ENCODE data around the gene ENPP6.
"Not testable (repeated sequence)": the region's sequence is repeated elsewhere in the genome, so short reads cannot be mapped to it uniquely, and the experiment has no call there.

Gene ENPP6

GRCh38 chr4:184232975-184233374 is 15.3 kb upstream of the ENPP6 start:
- Histone ChIP-seq H3K9me3 (ENCODE audit: control insufficient read depth, low read depth, low read length) (no peaks in the 10 kb centered on the region), H3K36me3 (ENCODE audit: control insufficient read depth, low read depth, low read length) (no peaks in the 10 kb centered on the region), H3K9ac (ENCODE audit: low read length) (no peak overlapping the region), H3K27me3 (ENCODE audit: control insufficient read depth, insufficient read depth, low read length) (no peaks in the 10 kb centered on the region), H3K4me3 (ENCODE audit: low read length) (no peak overlapping the region), H3K27ac (ENCODE audit: low read length) (no peak overlapping the region), H3K4me1 (ENCODE audit: control insufficient read depth, low read depth, low read length) (no peaks in the 10 kb centered on the region)

GRCh38 chr4:184232202-184232601 is 14.5 kb upstream of the ENPP6 start:
- H3K27me3 ChIP-seq (ENCODE audit: control insufficient read depth, insufficient read depth, low read length), result no peaks in the 10 kb centered on the region
- no peak overlapping the region for H3K27ac ChIP-seq (ENCODE audit: low read length)
- H3K36me3 ChIP-seq (ENCODE audit: control insufficient read depth, low read depth, low read length), result no peaks in the 10 kb centered on the region
- no peak overlapping the region for H3K9ac ChIP-seq (ENCODE audit: low read length)
- no peak overlapping the region for H3K4me3 ChIP-seq (ENCODE audit: low read length)
- H3K4me1 ChIP-seq (ENCODE audit: control insufficient read depth, low read depth, low read length), result no peaks in the 10 kb centered on the region
- no peaks in the 10 kb centered on the region for H3K9me3 ChIP-seq (ENCODE audit: control insufficient read depth, low read depth, low read length)

- Histone ChIP-seq H3K36me3 (ENCODE audit: control insufficient read depth, low read depth, low read length) (no peaks in the 10 kb centered on the region), H3K4me3 (ENCODE audit: low read length) (no peak overlapping the region), H3K9ac (ENCODE audit: low read length) (no peak overlapping the region), H3K4me1 (ENCODE audit: control insufficient read depth, low read depth, low read length) (no peaks in the 10 kb centered on the region), H3K9me3 (ENCODE audit: control insufficient read depth, low read depth, low read length) (no peaks in the 10 kb centered on the region), H3K27me3 (ENCODE audit: control insufficient read depth, insufficient read depth, low read length) (no peaks in the 10 kb centered on the region), H3K27ac (ENCODE audit: low read length) (no peak overlapping the region)
Measured at GRCh38 chr4:184231573-184231972, 13.9 kb upstream of the ENPP6 start.

GRCh38 chr4:184228056-184228705 is 10.5 kb upstream of the ENPP6 start:
- Histone ChIP-seq H3K4me1 (ENCODE audit: control insufficient read depth, low read depth, low read length) (no peaks in the 10 kb centered on the region), H3K27ac (ENCODE audit: low read length) (no peak overlapping the region), H3K9ac (ENCODE audit: low read length) (no peak overlapping the region), H3K4me3 (ENCODE audit: low read length) (no peak overlapping the region), H3K9me3 (ENCODE audit: control insufficient read depth, low read depth, low read length) (no peaks in the 10 kb centered on the region), H3K27me3 (ENCODE audit: control insufficient read depth, insufficient read depth, low read length) (no peaks in the 10 kb centered on the region), H3K36me3 (ENCODE audit: control insufficient read depth, low read depth, low read length) (no peaks in the 10 kb centered on the region)

- no peaks in the 10 kb centered on the region for H3K4me1 ChIP-seq (ENCODE audit: control insufficient read depth, low read depth, low read length)
- no peak overlapping the region for H3K27ac ChIP-seq (ENCODE audit: low read length)
- no peak overlapping the region for H3K4me3 ChIP-seq (ENCODE audit: low read length)
- H3K36me3 ChIP-seq (ENCODE audit: control insufficient read depth, low read depth, low read length), result no peaks in the 10 kb centered on the region
- no peaks in the 10 kb centered on the region for H3K9me3 ChIP-seq (ENCODE audit: control insufficient read depth, low read depth, low read length)
- H3K27me3 ChIP-seq (ENCODE audit: control insufficient read depth, insufficient read depth, low read length), result no peaks in the 10 kb centered on the region
- no peak overlapping the region for H3K9ac ChIP-seq (ENCODE audit: low read length)
Measured at GRCh38 chr4:184216515-184216914, 1.2 kb downstream of the ENPP6 start.

- no peaks in the 10 kb centered on the region for H3K4me1 ChIP-seq (ENCODE audit: control insufficient read depth, low read depth, low read length)
- H3K9me3 ChIP-seq (ENCODE audit: control insufficient read depth, low read depth, low read length), result no peaks in the 10 kb centered on the region
- H3K27me3 ChIP-seq (ENCODE audit: control insufficient read depth, insufficient read depth, low read length), result no peaks in the 10 kb centered on the region
- H3K4me3 ChIP-seq (ENCODE audit: low read length), result no peak overlapping the region
- H3K27ac ChIP-seq (ENCODE audit: low read length), result no peak overlapping the region
- H3K36me3 ChIP-seq (ENCODE audit: control insufficient read depth, low read depth, low read length), result no peaks in the 10 kb centered on the region
- no peak overlapping the region for H3K9ac ChIP-seq (ENCODE audit: low read length)
Measured at GRCh38 chr4:184215709-184216328, 1.9 kb downstream of the ENPP6 start.

GRCh38 chr4:184214931-184215330 is 2.7 kb downstream of the ENPP6 start:
- no peaks in the 10 kb centered on the region for H3K4me1 ChIP-seq (ENCODE audit: control insufficient read depth, low read depth, low read length)
- no peaks in the 10 kb centered on the region for H3K36me3 ChIP-seq (ENCODE audit: control insufficient read depth, low read depth, low read length)
- H3K27me3 ChIP-seq (ENCODE audit: control insufficient read depth, insufficient read depth, low read length), result no peaks in the 10 kb centered on the region
- no peak overlapping the region for H3K27ac ChIP-seq (ENCODE audit: low read length)
- H3K9ac ChIP-seq (ENCODE audit: low read length), result no peak overlapping the region
- H3K4me3 ChIP-seq (ENCODE audit: low read length), result no peak overlapping the region
- no peaks in the 10 kb centered on the region for H3K9me3 ChIP-seq (ENCODE audit: control insufficient read depth, low read depth, low read length)

- H3K36me3 ChIP-seq (ENCODE audit: control insufficient read depth, low read depth, low read length); H3K4me1 ChIP-seq (ENCODE audit: control insufficient read depth, low read depth, low read length); H3K9me3 ChIP-seq (ENCODE audit: control insufficient read depth, low read depth, low read length); H3K27ac ChIP-seq (ENCODE audit: low read length); H3K9ac ChIP-seq (ENCODE audit: low read length); H3K27me3 ChIP-seq (ENCODE audit: control insufficient read depth, insufficient read depth, low read length); H3K4me3 ChIP-seq (ENCODE audit: low read length): not testable (repeated sequence)
Measured at GRCh38 chr4:184207734-184208607, 9.7 kb downstream of the ENPP6 start.

GRCh38 chr4:184205243-184205642 is 12.4 kb downstream of the ENPP6 start:
- Histone ChIP-seq H3K4me1 (ENCODE audit: control insufficient read depth, low read depth, low read length) (peaks cover 8% of the 10 kb centered on the region), H3K36me3 (ENCODE audit: control insufficient read depth, low read depth, low read length) (no peaks in the 10 kb centered on the region), H3K9ac (ENCODE audit: low read length) (no peak overlapping the region), H3K4me3 (ENCODE audit: low read length) (no peak overlapping the region), H3K27me3 (ENCODE audit: control insufficient read depth, insufficient read depth, low read length) (peaks cover 9% of the 10 kb centered on the region), H3K9me3 (ENCODE audit: control insufficient read depth, low read depth, low read length) (no peaks in the 10 kb centered on the region), H3K27ac (ENCODE audit: low read length) (no peak overlapping the region)

GRCh38 chr4:184203300-184203699 is 14.4 kb downstream of the ENPP6 start:
- Histone ChIP-seq H3K4me3 (ENCODE audit: low read length) (no peak overlapping the region), H3K9ac (ENCODE audit: low read length) (no peak overlapping the region), H3K9me3 (ENCODE audit: control insufficient read depth, low read depth, low read length) (no peaks in the 10 kb centered on the region), H3K27ac (ENCODE audit: low read length) (no peak overlapping the region), H3K36me3 (ENCODE audit: control insufficient read depth, low read depth, low read length) (no peaks in the 10 kb centered on the region), H3K27me3 (ENCODE audit: control insufficient read depth, insufficient read depth, low read length) (peaks cover 9% of the 10 kb centered on the region), H3K4me1 (ENCODE audit: control insufficient read depth, low read depth, low read length) (peaks cover 8% of the 10 kb centered on the region)

GRCh38 chr4:184201179-184201578 is 16.5 kb downstream of the ENPP6 start:
- no peak overlapping the region for H3K4me3 ChIP-seq (ENCODE audit: low read length)
- H3K27ac ChIP-seq (ENCODE audit: low read length), result no peak overlapping the region
- peaks cover 8% of the 10 kb centered on the region for H3K4me1 ChIP-seq (ENCODE audit: control insufficient read depth, low read depth, low read length)
- H3K9ac ChIP-seq (ENCODE audit: low read length), result no peak overlapping the region
- H3K36me3 ChIP-seq (ENCODE audit: control insufficient read depth, low read depth, low read length), result no peaks in the 10 kb centered on the region
- H3K27me3 ChIP-seq (ENCODE audit: control insufficient read depth, insufficient read depth, low read length), result no peaks in the 10 kb centered on the region
- H3K9me3 ChIP-seq (ENCODE audit: control insufficient read depth, low read depth, low read length), result no peaks in the 10 kb centered on the region
